Hepatocyte (in vitro differentiated cells): Measurements from ENCODE around the gene AKAP6. TPM values are rescaled to one million over a fixed set of nuclear protein-coding genes. Genes with fewer than 3 reads are reported as not detected.

Source experiments
- DNase-seq: peaks from one replicate; pipeline ENCODE4 v3.0.0-alpha.2; 2016; ENCODE audit warnings: low spot score
- H2AFZ ChIP-seq: fragments of 200-600 bp; sonication (generic); 2 replicates; pipeline ENCODE4 v1.6.0; 2016; ENCODE audit warnings: antibody characterized with exemption, mild to moderate bottlenecking
- H3K27ac ChIP-seq: fragments of 200-600 bp; sonication (generic); 2 replicates; pipeline ENCODE4 v1.5.1; 2016; ENCODE audit warnings: mild to moderate bottlenecking
- H3K27me3 ChIP-seq: fragments of 200-600 bp; sonication (generic); 2 replicates; pipeline ENCODE4 v1.6.1; 2016
- H3K36me3 ChIP-seq: fragments of 200-600 bp; sonication (generic); replicated peaks from 2 replicates; pipeline ENCODE4 v1.5.1; 2016; ENCODE audit warnings: low read depth; ENCODE audit not compliant: insufficient read depth
- H3K4me1 ChIP-seq: fragments of 200-600 bp; sonication (generic); 2 replicates; pipeline ENCODE4 v1.5.1; 2016; ENCODE audit warnings: mild to moderate bottlenecking, moderate library complexity; ENCODE audit not compliant: insufficient read depth
- H3K4me2 ChIP-seq: fragments of 200-600 bp; sonication (generic); 2 replicates; pipeline ENCODE4 v1.6.0; 2016
- H3K4me3 ChIP-seq: fragments of 200-600 bp; sonication (generic); 2 replicates; pipeline ENCODE4 v1.5.1; 2016; ENCODE audit warnings: mild to moderate bottlenecking
- H3K79me2 ChIP-seq: fragments of 200-600 bp; sonication (generic); 2 replicates; pipeline ENCODE4 v1.6.0; 2017; ENCODE audit warnings: mild to moderate bottlenecking
- H3K9me2 ChIP-seq: fragments of 200-600 bp; sonication (generic); replicated peaks from 2 replicates; pipeline ENCODE4 v1.6.0; 2017; ENCODE audit warnings: mild to moderate bottlenecking; ENCODE audit not compliant: insufficient read depth
- H3K9me3 ChIP-seq: fragments of 200-600 bp; sonication (generic); 2 replicates; pipeline ENCODE4 v1.5.1; 2016; ENCODE audit warnings: low read depth, mild to moderate bottlenecking
- H4K20me1 ChIP-seq: fragments of 200-600 bp; sonication (generic); 2 replicates; pipeline ENCODE4 v1.6.0; 2016; ENCODE audit warnings: mild to moderate bottlenecking; ENCODE audit not compliant: insufficient read depth, poor library complexity, severe bottlenecking
- CTCF ChIP-seq: fragments of 200-600 bp; sonication (generic); IDR thresholded peaks from 2 replicates; pipeline ENCODE4 v1.5.1; 2016; ENCODE audit warnings: antibody characterized with exemption, mild to moderate bottlenecking; ENCODE audit not compliant: poor library complexity
- EZH2 ChIP-seq: fragments of 200-600 bp; sonication (generic); IDR thresholded peaks from 2 replicates; pipeline ENCODE4 v1.6.1; 2016; ENCODE audit warnings: antibody characterized with exemption, mild to moderate bottlenecking, borderline replicate concordance
- EZH2phosphoT487 ChIP-seq: fragments of 200-600 bp; sonication (generic); IDR thresholded peaks from one replicate; pipeline ENCODE4 v1.6.1; 2018; ENCODE audit warnings: antibody characterized with exemption, mild to moderate bottlenecking, low read depth, moderate library complexity; ENCODE audit not compliant: unreplicated experiment, severe bottlenecking
- WGBS: methylation state at CpG from one replicate; pipeline ENCODE4 v1.1.6; 2016; ENCODE audit warnings: low lambda C conversion rate; ENCODE audit errors: missing lambda C conversion rate; 5-methylcytosine and 5-hydroxymethylcytosine counted together
- polyA plus RNA-seq: library from polyadenylated mRNA; unstranded; fragments of >200 nt; fragmentation: Nextera tagmentation; extraction: Ambion mirVana; gene quantifications from 2 replicates; pipeline ENCODE4 v1.2.1, GENCODE V29; 2016
- total RNA-seq: library from RNA; depleted of rRNA; stranded (reverse); fragments of >200 nt; gene quantifications from 2 replicates; pipeline ENCODE4 v1.2.3, GENCODE V29; 2014

AKAP6 gene
- total and polyA plus RNA-seq, 2 experiments from 2014 or later: 1.1 to 2.1 TPM

- no peaks in the 10 kb centered on the region for H4K20me1 ChIP-seq
- 79% methylated on average over 2 of the region's 2 CpGs for WGBS
- H3K4me1 ChIP-seq: peaks cover 5% of the 10 kb centered on the region
Observed at GRCh38 chr14:32546246-32546645, 217.1 kb downstream of the AKAP6 start.

GRCh38 chr14:32552766-32553165 lies 223.7 kb downstream of the AKAP6 start:
- no peaks in the 10 kb centered on the region for H3K36me3 ChIP-seq
- H3K4me3 ChIP-seq: no peak overlapping the region
- H3K79me2 ChIP-seq: no peaks in the 10 kb centered on the region
- TF ChIP-seq EZH2phosphoT487 (no peak), EZH2 (no peak), CTCF (no peak)
- no peaks in the 10 kb centered on the region for H3K27me3 ChIP-seq
- no peaks in the 10 kb centered on the region for H3K9me2 ChIP-seq
- no peak overlapping the region for H3K4me2 ChIP-seq
- no peak for DNase-seq
- no peaks in the 10 kb centered on the region for H3K4me1 ChIP-seq
- no peaks in the 10 kb centered on the region for H4K20me1 ChIP-seq
- H3K27ac ChIP-seq: no peak overlapping the region
- no peaks in the 10 kb centered on the region for H3K9me3 ChIP-seq
- no peak overlapping the region for H2AFZ ChIP-seq

More at GRCh38 chr14:32546246-32546645, 217.1 kb downstream of the AKAP6 start:
- no peak overlapping the region for H2AFZ ChIP-seq
- H3K9me2 ChIP-seq: no peaks in the 10 kb centered on the region
- TF ChIP-seq EZH2phosphoT487 (no peak), EZH2 (no peak), CTCF (no peak)
- no peaks in the 10 kb centered on the region for H3K27me3 ChIP-seq
- no peak overlapping the region for H3K4me3 ChIP-seq
- no peak overlapping the region for H3K4me2 ChIP-seq
- no peaks in the 10 kb centered on the region for H3K79me2 ChIP-seq
- DNase-seq: no peak
- no peak overlapping the region for H3K27ac ChIP-seq
- H3K36me3 ChIP-seq: no peaks in the 10 kb centered on the region
- H3K9me3 ChIP-seq: no peaks in the 10 kb centered on the region

- H4K20me1 ChIP-seq: no peaks in the 10 kb centered on the region
- TF ChIP-seq EZH2phosphoT487: no peak
- no peak for TF ChIP-seq CTCF
- no peak for TF ChIP-seq EZH2
- H3K36me3 ChIP-seq: no peaks in the 10 kb centered on the region
- peaks cover 4% of the 10 kb centered on the region for H3K4me1 ChIP-seq
- no peaks in the 10 kb centered on the region for H3K9me2 ChIP-seq
- DNase-seq: no peak
- no peaks in the 10 kb centered on the region for H3K27me3 ChIP-seq
- H2AFZ ChIP-seq: no peak overlapping the region
- no peaks in the 10 kb centered on the region for H3K79me2 ChIP-seq
- 86% methylated on average over 1 of the region's 1 CpG for WGBS
- H3K9me3 ChIP-seq: no peaks in the 10 kb centered on the region
- no peak overlapping the region for H3K27ac ChIP-seq
- H3K4me2 ChIP-seq: no peak overlapping the region
- no peak overlapping the region for H3K4me3 ChIP-seq
Observed at GRCh38 chr14:32559048-32559447, 229.9 kb downstream of the AKAP6 start.

- H2AFZ ChIP-seq: no peak overlapping the region
- 47% methylated on average over 1 of the region's 1 CpG for WGBS
- peak overlapping the region; percentile 12 for H3K4me2 ChIP-seq
- H3K79me2 ChIP-seq: no peaks in the 10 kb centered on the region
- DNase-seq: no peak
- no peaks in the 10 kb centered on the region for H3K9me2 ChIP-seq
- no peaks in the 10 kb centered on the region for H4K20me1 ChIP-seq
- H3K4me1 ChIP-seq: peaks cover 4% of the 10 kb centered on the region
- TF ChIP-seq EZH2phosphoT487: no peak
- TF ChIP-seq CTCF: no peak
- no peak for TF ChIP-seq EZH2
- no peaks in the 10 kb centered on the region for H3K36me3 ChIP-seq
- no peak overlapping the region for H3K27ac ChIP-seq
- H3K4me3 ChIP-seq: no peak overlapping the region
- no peaks in the 10 kb centered on the region for H3K9me3 ChIP-seq
- H3K27me3 ChIP-seq: no peaks in the 10 kb centered on the region
Observed at GRCh38 chr14:32559590-32559989, 230.5 kb downstream of the AKAP6 start.
